GM21737 (cell line): Measurements from ENCODE around the gene TRIB2.

ENCODE experiments used
- ATAC-seq: cut with Tn5 transposase; IDR thresholded peaks from one replicate; pipeline ENCODE4 v1.9.1; 2021; ENCODE audit warnings: mild to moderate bottlenecking, moderate library complexity; ENCODE audit not compliant: unreplicated experiment

TRIB2 gene

GRCh38 chr2:12719400-12720277 lies 2.9 kb downstream of the TRIB2 start:
- ATAC-seq = no peak

- ATAC-seq = no peak
Observed at GRCh38 chr2:12720278-12720620, 3.5 kb downstream of the TRIB2 start.

GRCh38 chr2:12720754-12721378 lies 4.1 kb downstream of the TRIB2 start:
- ATAC-seq = no peak

- ATAC-seq = no peak
Observed at GRCh38 chr2:12721566-12722446, 5.1 kb downstream of the TRIB2 start.

- no peak for ATAC-seq
Observed at GRCh38 chr2:12722447-12723316, 5.9 kb downstream of the TRIB2 start.

- ATAC-seq = no peak
Observed at GRCh38 chr2:12723736-12724463, 7.2 kb downstream of the TRIB2 start.

GRCh38 chr2:12725233-12726187 lies 8.8 kb downstream of the TRIB2 start:
- ATAC-seq = no peak

- ATAC-seq = no peak
Observed at GRCh38 chr2:12726271-12726670, 9.5 kb downstream of the TRIB2 start.

- no peak for ATAC-seq
Observed at GRCh38 chr2:12727065-12727464, 10.3 kb downstream of the TRIB2 start.

GRCh38 chr2:12727641-12728040 lies 10.9 kb downstream of the TRIB2 start:
- no peak for ATAC-seq

- ATAC-seq = peak; percentile 94
Observed at GRCh38 chr2:12728221-12728777, 11.6 kb downstream of the TRIB2 start.

GRCh38 chr2:12730265-12730664 lies 13.5 kb downstream of the TRIB2 start:
- no peak for ATAC-seq

GRCh38 chr2:12731701-12732280 lies 15.1 kb downstream of the TRIB2 start:
- ATAC-seq = no peak

- no peak for ATAC-seq
Observed at GRCh38 chr2:12732651-12733050, 15.9 kb downstream of the TRIB2 start.

GRCh38 chr2:12733846-12734245 lies 17.1 kb downstream of the TRIB2 start:
- ATAC-seq = no peak

- ATAC-seq = no peak
Observed at GRCh38 chr2:12734914-12735654, 18.3 kb downstream of the TRIB2 start.

- ATAC-seq = no peak
Observed at GRCh38 chr2:12737297-12737696, 20.6 kb downstream of the TRIB2 start.
